Skeletal muscle tissue (tissue), 4 donors: Measurements from ENCODE around the gene IGSF5. TPM values are rescaled to one million over a fixed set of nuclear protein-coding genes. Genes with fewer than 3 reads are reported as not detected.
"Not testable (repeated sequence)": the region's sequence is repeated elsewhere in the genome, so short reads cannot be mapped to it uniquely, and the experiment has no call there.

Source experiments
- H3K27ac ChIP-seq: one replicate; pipeline ENCODE4 v1.7.0; 2013; ENCODE audit warnings: mild to moderate bottlenecking, low read depth, low read length, inconsistent platforms
- H3K27me3 ChIP-seq, 3 donors: one replicate each; pipeline ENCODE4 v1.7.0; 2013; ENCODE audit warnings: low read length in 3 of 3; ENCODE audit not compliant: control insufficient read depth in 3 of 3, insufficient read depth in 3 of 3
- H3K36me3 ChIP-seq, 3 donors: one replicate each; pipeline ENCODE4 v1.7.0; 2013; ENCODE audit warnings: low read length in 3 of 3; ENCODE audit not compliant: control insufficient read depth in 3 of 3, insufficient read depth in 3 of 3
- H3K4me1 ChIP-seq, 3 donors: one replicate each; pipeline ENCODE4 v1.7.0; 2013; ENCODE audit warnings: low read length in 3 of 3, mild to moderate bottlenecking in 3 of 3; ENCODE audit not compliant: control insufficient read depth in 3 of 3, insufficient read depth in 3 of 3
- H3K4me3 ChIP-seq, 3 donors: one replicate each; pipeline ENCODE4 v1.7.0; 2013; ENCODE audit warnings: low read length in 3 of 3
- H3K9ac ChIP-seq, 3 donors: one replicate each; pipeline ENCODE4 v1.7.0; 2013; ENCODE audit warnings: low read length in 3 of 3, mild to moderate bottlenecking in 3 of 3, moderate library complexity in 2 of 3, low read depth in 1 of 3
- H3K9me3 ChIP-seq, 3 donors: one replicate each; pipeline ENCODE4 v1.7.0; 2013; ENCODE audit warnings: low read length in 3 of 3; ENCODE audit not compliant: control insufficient read depth in 3 of 3
- total RNA-seq: library from RNA; depleted of rRNA; stranded (reverse); fragments of >200 nt; gene quantifications from one replicate; pipeline ENCODE4 v1.2.3, GENCODE V29; 2014
- donor health status: Osteomylitis.

Gene IGSF5
- 0.52 TPM for total RNA-seq

- not testable (repeated sequence) for H3K4me1 ChIP-seq, H3K4me3 ChIP-seq, H3K9me3 ChIP-seq, H3K9ac ChIP-seq, H3K36me3 ChIP-seq, H3K27ac ChIP-seq, H3K27me3 ChIP-seq
These were observed at the start of gene IGSF5 for GRCh38 chr21:39744883-39745282. Gene IGSF5 (plus strand): TSS chr21:39745183. CDS start chr21:39745510, 327 bp downstream.

GRCh38 chr21:39696196-39696595, 48.8 kb upstream of the IGSF5 start:
- Histone ChIP-seq H3K4me3 (no peak overlapping the region), H3K9ac (no peak overlapping the region), H3K9me3 (no peaks in the 10 kb centered on the region), H3K27ac (no peak overlapping the region), H3K4me1 (no peaks in the 10 kb centered on the region), H3K27me3 (peaks cover 0 to 5% (median 0%) of the 10 kb centered on the region in 3 donors), H3K36me3 (no peaks in the 10 kb centered on the region)

- Histone ChIP-seq H3K9me3 (no peaks in the 10 kb centered on the region), H3K4me3 (no peak overlapping the region), H3K4me1 (no peaks in the 10 kb centered on the region), H3K9ac (no peak overlapping the region), H3K27ac (no peak overlapping the region), H3K36me3 (no peaks in the 10 kb centered on the region), H3K27me3 (peaks cover 0 to 5% (median 0%) of the 10 kb centered on the region in 3 donors)
These were observed 48.4 kb upstream of the IGSF5 start for GRCh38 chr21:39696618-39697017.

- Histone ChIP-seq H3K27me3 (peaks cover 0 to 5% (median 0%) of the 10 kb centered on the region in 3 donors), H3K9ac (no peak overlapping the region), H3K4me3 (no peak overlapping the region), H3K36me3 (no peaks in the 10 kb centered on the region), H3K27ac (no peak overlapping the region), H3K4me1 (no peaks in the 10 kb centered on the region), H3K9me3 (peaks cover 0 to 2% (median 0%) of the 10 kb centered on the region in 3 donors)
These were observed 44.7 kb upstream of the IGSF5 start for GRCh38 chr21:39700318-39700717.

GRCh38 chr21:39703578-39703977, 41.4 kb upstream of the IGSF5 start:
- Histone ChIP-seq H3K4me1 (no peaks in the 10 kb centered on the region), H3K9ac (no peak overlapping the region), H3K27me3 (peaks cover 0 to 5% (median 0%) of the 10 kb centered on the region in 3 donors), H3K9me3 (peaks cover 0 to 2% (median 0%) of the 10 kb centered on the region in 3 donors), H3K36me3 (no peaks in the 10 kb centered on the region), H3K27ac (no peak overlapping the region), H3K4me3 (no peak overlapping the region)

- H3K4me3 ChIP-seq, result no peak overlapping the region
- peaks cover 0 to 2% (median 0%) of the 10 kb centered on the region in 3 donors for H3K9me3 ChIP-seq
- no peaks in the 10 kb centered on the region for H3K4me1 ChIP-seq
- H3K27ac ChIP-seq, result no peak overlapping the region
- no peak overlapping the region for H3K9ac ChIP-seq
- peaks cover 0 to 1% (median 0%) of the 10 kb centered on the region in 3 donors for H3K27me3 ChIP-seq
- no peaks in the 10 kb centered on the region for H3K36me3 ChIP-seq
These were observed 39.1 kb upstream of the IGSF5 start for GRCh38 chr21:39705849-39706248.

GRCh38 chr21:39707316-39707715, 37.7 kb upstream of the IGSF5 start:
- no peaks in the 10 kb centered on the region for H3K4me1 ChIP-seq
- no peaks in the 10 kb centered on the region for H3K36me3 ChIP-seq
- peaks cover 0 to 2% (median 0%) of the 10 kb centered on the region in 3 donors for H3K9me3 ChIP-seq
- peaks cover 0 to 4% (median 2%) of the 10 kb centered on the region in 3 donors for H3K27me3 ChIP-seq
- no peak overlapping the region for H3K27ac ChIP-seq
- H3K4me3 ChIP-seq, result no peak overlapping the region
- no peak overlapping the region for H3K9ac ChIP-seq

- Histone ChIP-seq H3K9me3 (no peaks in the 10 kb centered on the region), H3K9ac (no peak overlapping the region), H3K4me1 (no peaks in the 10 kb centered on the region), H3K27me3 (peaks cover 0 to 4% (median 2%) of the 10 kb centered on the region in 3 donors), H3K36me3 (no peaks in the 10 kb centered on the region), H3K4me3 (no peak overlapping the region), H3K27ac (no peak overlapping the region)
These were observed 34.1 kb upstream of the IGSF5 start for GRCh38 chr21:39710866-39711265.

- Histone ChIP-seq H3K9me3 (no peaks in the 10 kb centered on the region), H3K27ac (no peak overlapping the region), H3K36me3 (no peaks in the 10 kb centered on the region), H3K4me1 (no peaks in the 10 kb centered on the region), H3K4me3 (no peak overlapping the region), H3K27me3 (peaks cover 0 to 4% (median 2%) of the 10 kb centered on the region in 3 donors), H3K9ac (no peak overlapping the region)
These were observed 32.7 kb upstream of the IGSF5 start for GRCh38 chr21:39712273-39712672.

GRCh38 chr21:39712976-39713375, 32.0 kb upstream of the IGSF5 start:
- Histone ChIP-seq H3K27ac (no peak overlapping the region), H3K4me1 (no peaks in the 10 kb centered on the region), H3K36me3 (no peaks in the 10 kb centered on the region), H3K9ac (no peak overlapping the region), H3K4me3 (no peak overlapping the region), H3K9me3 (no peaks in the 10 kb centered on the region), H3K27me3 (peaks cover 0 to 4% (median 2%) of the 10 kb centered on the region in 3 donors)
